ENCODE data around the gene MYH4. TPM values are rescaled to one million over a fixed set of nuclear protein-coding genes. Genes with fewer than 3 reads are reported as not detected.

MYH4 gene
- total and polyA plus RNA-seq, 2 experiments from 2014 or later = not detected

DNA sequence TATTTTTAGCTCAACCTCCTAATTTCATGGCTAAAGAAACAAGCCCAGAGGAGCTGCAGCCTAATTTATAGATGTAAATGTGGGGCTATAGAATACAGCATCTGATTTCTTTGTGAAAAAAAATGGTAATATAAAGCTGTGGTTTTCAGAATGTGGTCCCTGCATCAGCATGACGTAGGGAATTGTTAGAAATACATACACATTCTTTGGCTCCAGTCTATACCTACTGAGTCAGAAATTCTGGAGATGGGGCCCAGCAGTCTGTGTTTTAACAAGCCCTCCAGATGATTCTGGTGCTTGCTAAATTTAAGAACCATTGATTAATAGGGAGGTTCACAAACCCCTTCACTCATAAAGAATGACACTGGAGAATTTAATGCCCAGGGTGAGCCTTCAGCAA lies 29.5 kb downstream of the MYH4 start:
- H3K79me2 ChIP-seq (ENCODE audit: insufficient read depth) = no peaks in the 10 kb centered on the region
- no peaks in the 10 kb centered on the region for H4K20me1 ChIP-seq (ENCODE audit: insufficient read depth)
- H3K4me2 ChIP-seq (ENCODE audit: unreplicated experiment) = no peak overlapping the region
- peaks cover 15% of the 10 kb centered on the region for H3K27me3 ChIP-seq (replicated peaks; ENCODE audit: insufficient read depth)
- no peak overlapping the region for H3K4me3 ChIP-seq
- no peaks in the 10 kb centered on the region for H3K4me1 ChIP-seq (ENCODE audit: insufficient read depth)
- 11% methylated on average over 1 of the region's 1 CpG for WGBS, 2 experiments (ENCODE audit: low coverage in 1 of 2, low lambda C conversion rate in 2 of 2, missing lambda C conversion rate in 2 of 2)
- peaks cover 3% of the 10 kb centered on the region; the same call in 1 of the 2 replicates for H3K9me2 ChIP-seq (ENCODE audit: insufficient read depth)
- H3F3A ChIP-seq (ENCODE audit: insufficient read depth) = no peaks in the 10 kb centered on the region
- no peak overlapping the region for H2AFZ ChIP-seq
- no peaks in the 10 kb centered on the region for H3K9me3 ChIP-seq (ENCODE audit: low read depth)
- DNase-seq = peak; percentile 28
- H3K27ac ChIP-seq = no peak overlapping the region
- no peak overlapping the region for H3K9ac ChIP-seq
- H3K36me3 ChIP-seq (ENCODE audit: low read depth) = no peaks in the 10 kb centered on the region
- in situ Hi-C loops (cut with MboI) = no loop called here
- no peak for TF ChIP-seq EZH2 (IDR thresholded peaks at IDR 0.05; ENCODE audit: insufficient read depth, poor library complexity, severe bottlenecking)
- no peak for TF ChIP-seq EZH2phosphoT487 (IDR thresholded peaks at IDR 0.05; ENCODE audit: insufficient read depth, low read depth)

- in situ Hi-C loops (cut with MboI) = no loop called here
- Histone ChIP-seq H3K36me3 (ENCODE audit: low read depth) (no peaks in the 10 kb centered on the region), H3K27ac (no peak overlapping the region), H3K27me3 (replicated peaks; ENCODE audit: insufficient read depth) (peaks cover 4% of the 10 kb centered on the region; the same call in 1 of the 2 replicates), H3K4me1 (ENCODE audit: insufficient read depth) (no peaks in the 10 kb centered on the region), H3F3A (ENCODE audit: insufficient read depth) (no peaks in the 10 kb centered on the region), H3K4me3 (no peak overlapping the region), H4K20me1 (ENCODE audit: insufficient read depth) (no peaks in the 10 kb centered on the region), H3K9me3 (ENCODE audit: low read depth) (no peaks in the 10 kb centered on the region), H3K79me2 (ENCODE audit: insufficient read depth) (no peaks in the 10 kb centered on the region), H3K9ac (no peak overlapping the region), H3K9me2 (ENCODE audit: insufficient read depth) (no peaks in the 10 kb centered on the region), H2AFZ (no peak overlapping the region), H3K4me2 (ENCODE audit: unreplicated experiment) (no peak overlapping the region)
- WGBS, 2 experiments (ENCODE audit: low coverage in 1 of 2, low lambda C conversion rate in 2 of 2, missing lambda C conversion rate in 2 of 2) = 26 to 29% methylated on average over 3 of the region's 3 CpGs
- TF ChIP-seq EZH2phosphoT487 (IDR thresholded peaks at IDR 0.05; ENCODE audit: insufficient read depth, low read depth) = no peak
- TF ChIP-seq EZH2 (IDR thresholded peaks at IDR 0.05; ENCODE audit: insufficient read depth, poor library complexity, severe bottlenecking) = no peak
- DNase-seq = peak; percentile 12
Observed at GRCh38 chr17:10435096-10435495, 34.3 kb downstream of the MYH4 start.

- TF ChIP-seq EZH2phosphoT487 (IDR thresholded peaks at IDR 0.05; ENCODE audit: insufficient read depth, low read depth) = no peak
- TF ChIP-seq EZH2 (IDR thresholded peaks at IDR 0.05; ENCODE audit: insufficient read depth, poor library complexity, severe bottlenecking) = no peak
- Histone ChIP-seq H3K79me2 (ENCODE audit: insufficient read depth) (no peaks in the 10 kb centered on the region), H4K20me1 (ENCODE audit: insufficient read depth) (no peaks in the 10 kb centered on the region), H3K4me3 (no peak overlapping the region), H3K27me3 (replicated peaks; ENCODE audit: insufficient read depth) (no peaks in the 10 kb centered on the region), H3K9ac (no peak overlapping the region), H2AFZ (no peak overlapping the region), H3K36me3 (ENCODE audit: low read depth) (no peaks in the 10 kb centered on the region), H3K9me3 (ENCODE audit: low read depth) (no peaks in the 10 kb centered on the region), H3K4me1 (ENCODE audit: insufficient read depth) (0 out of 2 replicates have a peak, but pooled peaks cover 5% of the 10 kb centered on the region), H3K27ac (no peak overlapping the region), H3F3A (ENCODE audit: insufficient read depth) (no peaks in the 10 kb centered on the region), H3K4me2 (ENCODE audit: unreplicated experiment) (no peak overlapping the region), H3K9me2 (ENCODE audit: insufficient read depth) (no peaks in the 10 kb centered on the region)
- 41 to 44% methylated on average over 2 of the region's 2 CpGs for WGBS, 2 experiments (ENCODE audit: low coverage in 1 of 2, low lambda C conversion rate in 2 of 2, missing lambda C conversion rate in 2 of 2)
- in situ Hi-C loops (cut with MboI) = no loop called here
- DNase-seq = peak; percentile 30
Observed at GRCh38 chr17:10429421-10430045, 39.8 kb downstream of the MYH4 start.

GRCh38 chr17:10428781-10429180 lies 40.6 kb downstream of the MYH4 start:
- Histone ChIP-seq H3K4me2 (ENCODE audit: unreplicated experiment) (no peak overlapping the region), H3K36me3 (ENCODE audit: low read depth) (no peaks in the 10 kb centered on the region), H4K20me1 (ENCODE audit: insufficient read depth) (no peaks in the 10 kb centered on the region), H3K27me3 (replicated peaks; ENCODE audit: insufficient read depth) (no peaks in the 10 kb centered on the region), H3K79me2 (ENCODE audit: insufficient read depth) (no peaks in the 10 kb centered on the region), H3K9ac (no peak overlapping the region), H3K9me2 (ENCODE audit: insufficient read depth) (no peaks in the 10 kb centered on the region), H3K27ac (no peak overlapping the region), H3K9me3 (ENCODE audit: low read depth) (no peaks in the 10 kb centered on the region), H3K4me3 (no peak overlapping the region), H3K4me1 (ENCODE audit: insufficient read depth) (0 out of 2 replicates have a peak, but pooled peaks cover 5% of the 10 kb centered on the region), H2AFZ (no peak overlapping the region), H3F3A (ENCODE audit: insufficient read depth) (no peaks in the 10 kb centered on the region)
- in situ Hi-C loops (cut with MboI) = no loop called here
- TF ChIP-seq EZH2phosphoT487 (IDR thresholded peaks at IDR 0.05; ENCODE audit: insufficient read depth, low read depth) (no peak), EZH2 (IDR thresholded peaks at IDR 0.05; ENCODE audit: insufficient read depth, poor library complexity, severe bottlenecking) (no peak)
- no peak for DNase-seq
- 51 to 56% methylated on average over 2 of the region's 2 CpGs for WGBS, 2 experiments (ENCODE audit: low coverage in 1 of 2, low lambda C conversion rate in 2 of 2, missing lambda C conversion rate in 2 of 2)

Measured in GM23248 (cell line).